ENCODE results near the gene GLB1L2.
"Not testable (repeated sequence)": the region's sequence is repeated elsewhere in the genome, so short reads cannot be mapped to it uniquely, and the experiment has no call there.

The GLB1L2 gene, protein sequence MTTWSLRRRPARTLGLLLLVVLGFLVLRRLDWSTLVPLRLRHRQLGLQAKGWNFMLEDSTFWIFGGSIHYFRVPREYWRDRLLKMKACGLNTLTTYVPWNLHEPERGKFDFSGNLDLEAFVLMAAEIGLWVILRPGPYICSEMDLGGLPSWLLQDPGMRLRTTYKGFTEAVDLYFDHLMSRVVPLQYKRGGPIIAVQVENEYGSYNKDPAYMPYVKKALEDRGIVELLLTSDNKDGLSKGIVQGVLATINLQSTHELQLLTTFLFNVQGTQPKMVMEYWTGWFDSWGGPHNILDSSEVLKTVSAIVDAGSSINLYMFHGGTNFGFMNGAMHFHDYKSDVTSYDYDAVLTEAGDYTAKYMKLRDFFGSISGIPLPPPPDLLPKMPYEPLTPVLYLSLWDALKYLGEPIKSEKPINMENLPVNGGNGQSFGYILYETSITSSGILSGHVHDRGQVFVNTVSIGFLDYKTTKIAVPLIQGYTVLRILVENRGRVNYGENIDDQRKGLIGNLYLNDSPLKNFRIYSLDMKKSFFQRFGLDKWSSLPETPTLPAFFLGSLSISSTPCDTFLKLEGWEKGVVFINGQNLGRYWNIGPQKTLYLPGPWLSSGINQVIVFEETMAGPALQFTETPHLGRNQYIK

DNA sequence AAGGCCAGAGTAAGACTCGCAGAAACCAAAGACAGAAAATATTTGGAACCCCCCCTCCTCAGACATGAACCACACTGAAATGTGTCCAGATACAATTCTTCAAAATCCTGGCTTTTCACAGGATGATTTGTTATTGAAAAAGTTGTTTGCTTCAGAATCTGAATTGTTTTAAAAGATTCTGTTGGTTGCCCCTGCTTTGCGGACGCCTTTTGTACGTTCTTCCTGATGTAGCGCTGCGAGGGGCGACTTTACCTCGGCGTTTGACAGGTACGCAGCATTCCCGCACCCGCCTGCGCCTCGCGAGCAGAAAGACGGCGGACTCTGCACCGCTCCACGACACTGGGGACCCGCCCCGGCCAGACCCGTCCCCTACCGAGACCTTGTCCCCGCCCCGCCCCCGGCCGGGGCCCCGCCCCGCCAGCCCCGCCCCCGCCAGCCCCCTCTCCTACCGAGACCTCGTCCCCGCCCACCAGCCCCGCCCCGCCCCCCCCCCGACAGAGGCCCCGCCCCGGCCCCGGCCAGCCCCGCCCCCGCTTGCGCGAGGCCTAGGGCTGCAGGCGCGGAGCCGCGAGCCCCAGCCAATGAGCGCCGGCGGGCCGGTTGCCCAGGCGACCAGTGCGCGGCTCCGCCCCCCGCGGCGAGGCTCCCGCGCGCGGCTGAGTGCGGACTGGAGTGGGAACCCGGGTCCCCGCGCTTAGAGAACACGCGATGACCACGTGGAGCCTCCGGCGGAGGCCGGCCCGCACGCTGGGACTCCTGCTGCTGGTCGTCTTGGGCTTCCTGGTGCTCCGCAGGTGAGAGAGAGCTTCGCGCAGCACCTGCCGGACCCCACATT lies at the start of gene GLB1L2:
Gene GLB1L2 (plus strand): TSS at position 635 of the 835 bp plus-strand sequence. CDS start 74 bp downstream, at position 709.
- no peaks in the 10 kb centered on the region for H3K4me1 ChIP-seq (ENCODE audit: control insufficient read depth, insufficient read depth, low read length)
- no peaks in the 10 kb centered on the region for H3K9me3 ChIP-seq (ENCODE audit: control insufficient read depth, insufficient read depth, low read length)
- no peak for DNase-seq (ENCODE audit: low read depth, low spot score)
- H3K27ac ChIP-seq (ENCODE audit: low read length) = no peak within 1 kb of the TSS
- WGBS (ENCODE audit: insufficient coverage, insufficient read length) = no CpG with 5 or more reads among the region's 80 CpGs
- no peaks in the 10 kb centered on the region for H3K36me3 ChIP-seq (ENCODE audit: control insufficient read depth, insufficient read depth, low read length)
- H3K4me3 ChIP-seq (ENCODE audit: low read length) = peak within 1 kb of the TSS; percentile 58; the same call in 1 of the 2 replicates
- no peaks in the 10 kb centered on the region; the same call in 1 of the 2 replicates for H3K27me3 ChIP-seq (ENCODE audit: control insufficient read depth, insufficient read depth, low read length)

DNA sequence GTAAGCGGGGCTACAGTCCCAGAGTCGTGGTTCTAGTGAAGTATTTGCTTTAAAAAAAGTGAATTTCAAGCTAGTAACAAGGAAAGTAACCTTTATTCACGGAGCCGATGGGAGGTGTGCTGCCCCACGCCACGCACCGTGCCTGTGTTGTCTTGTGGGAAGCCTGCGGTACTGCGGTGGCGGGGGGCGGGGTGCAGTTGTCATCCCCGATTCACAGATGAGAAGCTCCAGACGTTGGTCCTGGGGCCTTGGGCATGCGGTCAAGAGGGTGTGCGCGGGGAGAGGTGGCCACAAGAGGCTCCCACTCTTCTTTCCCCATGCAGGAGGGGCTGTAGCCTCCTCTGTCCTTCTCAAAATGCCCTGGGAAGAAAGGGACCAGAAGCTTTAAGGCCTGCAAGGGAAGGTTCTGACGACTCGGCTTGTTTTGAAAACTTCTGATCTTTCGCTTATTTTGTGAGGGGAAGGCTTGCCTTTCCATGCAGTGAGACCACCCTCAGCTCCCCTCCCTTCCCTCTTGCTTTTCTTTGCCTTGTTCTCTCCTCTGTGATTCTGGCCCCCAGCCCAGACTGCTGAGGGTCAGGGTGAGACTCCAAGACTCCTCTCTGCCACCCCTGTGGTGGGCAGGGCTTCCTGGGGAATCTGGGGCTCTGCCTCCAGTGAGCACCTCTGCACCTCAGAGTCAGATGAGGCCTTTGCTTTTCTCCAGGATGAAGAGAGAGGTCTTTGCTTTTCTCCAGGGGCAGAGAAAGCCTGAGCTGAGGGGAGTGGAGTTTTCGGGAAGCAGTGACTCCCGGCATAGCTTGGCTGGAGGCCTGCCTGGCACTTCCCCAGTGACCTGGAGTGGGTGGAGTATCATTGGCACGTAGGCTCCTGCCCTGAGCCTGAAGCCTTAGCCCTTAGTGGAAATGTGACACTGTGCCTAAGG lies 49.4 kb upstream of the GLB1L2 start:
- no peak for DNase-seq (ENCODE audit: low read depth, low spot score)
- H3K27me3 ChIP-seq (ENCODE audit: control insufficient read depth, insufficient read depth, low read length) = no peaks in the 10 kb centered on the region
- no peak overlapping the region for H3K4me3 ChIP-seq (ENCODE audit: low read length)
- no peak overlapping the region for H3K27ac ChIP-seq (ENCODE audit: low read length)
- WGBS (ENCODE audit: insufficient coverage, insufficient read length) = no CpG with 5 or more reads among the region's 22 CpGs
- no peaks in the 10 kb centered on the region for H3K9me3 ChIP-seq (ENCODE audit: control insufficient read depth, insufficient read depth, low read length)
- 0 out of 2 replicates have a peak, but pooled peaks cover 3% of the 10 kb centered on the region for H3K36me3 ChIP-seq (ENCODE audit: control insufficient read depth, insufficient read depth, low read length)
- H3K4me1 ChIP-seq (ENCODE audit: control insufficient read depth, insufficient read depth, low read length) = no peaks in the 10 kb centered on the region

- no peak for DNase-seq (ENCODE audit: low read depth, low spot score)
- H3K36me3 ChIP-seq (ENCODE audit: control insufficient read depth, insufficient read depth, low read length) = 0 out of 2 replicates have a peak, but pooled peaks cover 3% of the 10 kb centered on the region
- H3K27me3 ChIP-seq (ENCODE audit: control insufficient read depth, insufficient read depth, low read length) = no peaks in the 10 kb centered on the region
- no CpG with 5 or more reads among the region's 16 CpGs for WGBS (ENCODE audit: insufficient coverage, insufficient read length)
- H3K4me1 ChIP-seq (ENCODE audit: control insufficient read depth, insufficient read depth, low read length) = no peaks in the 10 kb centered on the region
- H3K27ac ChIP-seq (ENCODE audit: low read length) = no peak overlapping the region
- no peak overlapping the region for H3K4me3 ChIP-seq (ENCODE audit: low read length)
- H3K9me3 ChIP-seq (ENCODE audit: control insufficient read depth, insufficient read depth, low read length) = no peaks in the 10 kb centered on the region
Measured at GRCh38 chr11:134283461-134284230, 48.1 kb upstream of the GLB1L2 start.

DNA sequence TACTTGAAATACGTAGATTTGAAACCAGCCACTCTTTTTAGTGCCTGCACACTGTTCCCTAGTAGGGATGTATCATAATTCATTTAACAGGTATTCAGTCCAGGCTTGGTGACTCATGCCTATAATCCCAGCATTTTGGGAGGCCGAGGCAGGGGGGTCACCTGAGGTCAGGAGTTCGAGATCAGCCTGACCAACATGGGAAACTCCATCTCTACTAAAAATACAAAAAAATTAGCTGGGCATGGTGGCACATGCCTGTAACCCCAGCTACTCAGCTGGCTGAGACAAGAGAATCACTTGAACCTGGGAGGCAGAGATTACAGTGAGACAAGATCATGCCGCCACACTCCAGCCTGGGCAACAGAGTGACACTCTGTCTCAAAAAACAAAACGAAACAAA lies 47.4 kb upstream of the GLB1L2 start:
- H3K27ac ChIP-seq (ENCODE audit: low read length); H3K27me3 ChIP-seq (ENCODE audit: control insufficient read depth, insufficient read depth, low read length); H3K4me3 ChIP-seq (ENCODE audit: low read length); H3K4me1 ChIP-seq (ENCODE audit: control insufficient read depth, insufficient read depth, low read length); H3K36me3 ChIP-seq (ENCODE audit: control insufficient read depth, insufficient read depth, low read length); H3K9me3 ChIP-seq (ENCODE audit: control insufficient read depth, insufficient read depth, low read length); DNase-seq (ENCODE audit: low read depth, low spot score): not testable (repeated sequence)
- no CpG with 5 or more reads among the region's 5 CpGs for WGBS (ENCODE audit: insufficient coverage, insufficient read length)

DNA sequence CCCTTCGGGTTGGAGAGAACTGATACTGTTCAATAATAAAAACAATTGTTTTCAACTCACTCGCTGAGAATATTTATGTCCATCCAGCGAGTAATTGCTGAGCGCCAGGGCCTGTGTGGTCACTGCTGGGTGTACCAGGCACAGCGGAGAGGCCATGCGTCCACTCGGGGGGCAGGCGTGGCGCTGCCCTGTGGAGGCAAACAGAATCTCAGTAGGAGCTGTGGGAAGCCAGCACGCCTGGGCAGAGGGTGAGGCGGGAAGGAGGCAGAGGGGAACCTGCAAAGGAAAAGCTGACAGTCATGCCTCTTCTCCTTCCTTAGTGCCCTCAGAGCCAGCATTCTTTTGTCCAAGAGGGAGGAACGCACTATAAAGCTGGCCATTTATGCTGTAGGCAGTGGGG lies 44.2 kb upstream of the GLB1L2 start:
- no peaks in the 10 kb centered on the region for H3K4me1 ChIP-seq (ENCODE audit: control insufficient read depth, insufficient read depth, low read length)
- DNase-seq (ENCODE audit: low read depth, low spot score) = no peak
- no CpG with 5 or more reads among the region's 12 CpGs for WGBS (ENCODE audit: insufficient coverage, insufficient read length)

GRCh38 chr11:134288486-134288885 lies 43.3 kb upstream of the GLB1L2 start:
- Histone ChIP-seq H3K9me3 (ENCODE audit: control insufficient read depth, insufficient read depth, low read length) (no peaks in the 10 kb centered on the region), H3K27me3 (ENCODE audit: control insufficient read depth, insufficient read depth, low read length) (no peaks in the 10 kb centered on the region), H3K4me3 (ENCODE audit: low read length) (no peak overlapping the region), H3K4me1 (ENCODE audit: control insufficient read depth, insufficient read depth, low read length) (no peaks in the 10 kb centered on the region), H3K27ac (ENCODE audit: low read length) (no peak overlapping the region), H3K36me3 (ENCODE audit: control insufficient read depth, insufficient read depth, low read length) (peaks cover 5% of the 10 kb centered on the region)
- DNase-seq (ENCODE audit: low read depth, low spot score) = no peak
- WGBS (ENCODE audit: insufficient coverage, insufficient read length) = no CpG with 5 or more reads among the region's 13 CpGs

More for the DNA sequence above, 44.2 kb upstream of the GLB1L2 start:
- Histone ChIP-seq H3K4me3 (ENCODE audit: low read length) (no peak overlapping the region), H3K27ac (ENCODE audit: low read length) (no peak overlapping the region), H3K36me3 (ENCODE audit: control insufficient read depth, insufficient read depth, low read length) (peaks cover 3% of the 10 kb centered on the region; the same call in 1 of the 2 replicates), H3K9me3 (ENCODE audit: control insufficient read depth, insufficient read depth, low read length) (no peaks in the 10 kb centered on the region), H3K27me3 (ENCODE audit: control insufficient read depth, insufficient read depth, low read length) (no peaks in the 10 kb centered on the region)

- Histone ChIP-seq H3K4me3 (ENCODE audit: low read length) (no peak overlapping the region), H3K27ac (ENCODE audit: low read length) (no peak overlapping the region), H3K36me3 (ENCODE audit: control insufficient read depth, insufficient read depth, low read length) (peaks cover 9% of the 10 kb centered on the region), H3K9me3 (ENCODE audit: control insufficient read depth, insufficient read depth, low read length) (no peaks in the 10 kb centered on the region), H3K27me3 (ENCODE audit: control insufficient read depth, insufficient read depth, low read length) (no peaks in the 10 kb centered on the region), H3K4me1 (ENCODE audit: control insufficient read depth, insufficient read depth, low read length) (no peaks in the 10 kb centered on the region)
- no CpG with 5 or more reads among the region's 4 CpGs for WGBS (ENCODE audit: insufficient coverage, insufficient read length)
- no peak for DNase-seq (ENCODE audit: low read depth, low spot score)
Measured at GRCh38 chr11:134289167-134289566, 42.6 kb upstream of the GLB1L2 start.

DNA sequence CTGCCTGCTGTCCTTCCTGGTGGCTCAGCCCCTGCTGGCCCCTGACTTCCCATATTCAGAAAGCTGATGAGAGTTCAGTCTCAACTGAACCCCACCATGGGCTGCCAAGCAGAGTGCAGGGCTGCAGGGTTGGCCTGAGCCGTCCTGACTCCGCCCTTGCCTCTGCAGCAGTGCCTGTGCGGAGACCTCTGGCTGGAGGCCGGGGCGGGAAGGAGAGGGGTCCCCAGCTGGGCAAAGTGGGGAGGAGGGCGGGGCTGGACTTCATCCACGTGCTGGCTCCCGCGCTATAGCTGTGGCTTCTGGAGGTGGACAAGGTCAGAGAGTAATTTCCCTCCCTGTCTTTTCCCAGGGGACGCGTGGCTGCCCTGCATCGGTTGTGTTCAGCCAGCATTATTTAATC lies 42.0 kb upstream of the GLB1L2 start:
- WGBS (ENCODE audit: insufficient coverage, insufficient read length) = no CpG with 5 or more reads among the region's 12 CpGs
- Histone ChIP-seq H3K4me1 (ENCODE audit: control insufficient read depth, insufficient read depth, low read length) (no peaks in the 10 kb centered on the region), H3K36me3 (ENCODE audit: control insufficient read depth, insufficient read depth, low read length) (peaks cover 9% of the 10 kb centered on the region), H3K4me3 (ENCODE audit: low read length) (no peak overlapping the region), H3K27ac (ENCODE audit: low read length) (no peak overlapping the region), H3K9me3 (ENCODE audit: control insufficient read depth, insufficient read depth, low read length) (no peaks in the 10 kb centered on the region), H3K27me3 (ENCODE audit: control insufficient read depth, insufficient read depth, low read length) (no peaks in the 10 kb centered on the region)
- DNase-seq (ENCODE audit: low read depth, low spot score) = no peak

- DNase-seq (ENCODE audit: low read depth, low spot score) = no peak
- peaks cover 9% of the 10 kb centered on the region for H3K36me3 ChIP-seq (ENCODE audit: control insufficient read depth, insufficient read depth, low read length)
- H3K27ac ChIP-seq (ENCODE audit: low read length) = no peak overlapping the region
- WGBS (ENCODE audit: insufficient coverage, insufficient read length) = no CpG with 5 or more reads among the region's 7 CpGs
- no peaks in the 10 kb centered on the region for H3K9me3 ChIP-seq (ENCODE audit: control insufficient read depth, insufficient read depth, low read length)
- no peak overlapping the region for H3K4me3 ChIP-seq (ENCODE audit: low read length)
- H3K27me3 ChIP-seq (ENCODE audit: control insufficient read depth, insufficient read depth, low read length) = no peaks in the 10 kb centered on the region
- no peaks in the 10 kb centered on the region for H3K4me1 ChIP-seq (ENCODE audit: control insufficient read depth, insufficient read depth, low read length)
Measured at GRCh38 chr11:134290646-134291045, 41.1 kb upstream of the GLB1L2 start.
